ENCODE data around the gene ZNF318.
"Not testable (repeated sequence)": the region's sequence is repeated elsewhere in the genome, so short reads cannot be mapped to it uniquely, and the experiment has no call there.

Gene ZNF318

DNA sequence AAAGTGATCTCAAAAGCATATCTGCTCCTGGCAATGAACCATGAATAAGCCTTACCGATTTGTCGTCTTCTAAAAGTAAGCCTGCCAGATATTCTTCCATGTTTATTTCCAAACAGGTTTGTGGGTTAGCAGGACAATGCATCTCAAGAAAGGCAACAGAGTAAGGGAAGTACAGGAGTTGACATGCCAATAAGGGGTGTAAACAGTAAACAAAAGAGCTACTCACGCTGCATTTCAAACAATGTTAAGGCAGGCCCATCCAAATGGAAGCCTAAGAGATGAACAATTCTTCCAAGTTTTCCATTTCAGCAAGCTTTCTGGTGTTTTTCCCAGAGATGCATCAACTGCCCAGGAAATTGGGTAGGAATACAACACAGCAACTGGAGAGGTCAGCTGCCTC is 33.1 kb downstream of the ZNF318 start:
- in situ Hi-C loops (cut with HindIII; ENCODE audit: low sequenced_read_pairs) = no loop called here

DNA sequence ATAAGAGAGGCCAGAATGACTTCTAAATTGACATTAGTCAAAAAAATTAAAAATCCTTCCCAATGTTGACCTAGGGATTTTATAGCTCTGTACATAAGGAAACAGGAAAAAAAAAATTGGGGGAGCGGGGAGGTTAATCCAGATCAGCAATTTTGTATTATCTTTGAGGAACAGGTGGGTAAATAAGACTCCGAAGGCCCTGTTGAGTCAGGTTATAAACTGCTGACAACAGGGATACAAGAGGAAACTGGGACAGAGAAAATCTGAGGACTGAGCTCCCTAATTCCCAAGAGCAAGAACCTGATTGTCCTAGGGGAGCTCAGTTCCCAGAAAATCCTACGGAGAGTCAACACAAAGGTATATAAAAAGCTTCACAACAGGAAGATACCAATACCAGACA is 34.0 kb downstream of the ZNF318 start:
- in situ Hi-C loops (cut with HindIII; ENCODE audit: low sequenced_read_pairs) = no loop called here

- in situ Hi-C loops (cut with HindIII; ENCODE audit: low sequenced_read_pairs) = no loop called here
These were observed 34.9 kb downstream of the ZNF318 start for GRCh38 chr6:43334466-43335095.

GRCh38 chr6:43331891-43332290 is 37.6 kb downstream of the ZNF318 start:
- in situ Hi-C loops (cut with HindIII; ENCODE audit: low sequenced_read_pairs) = no loop called here

GRCh38 chr6:43331470-43331869 is 38.0 kb downstream of the ZNF318 start:
- in situ Hi-C loops (cut with HindIII; ENCODE audit: low sequenced_read_pairs) = no loop called here

- in situ Hi-C loops (cut with HindIII; ENCODE audit: low sequenced_read_pairs) = no loop called here
These were observed 40.9 kb downstream of the ZNF318 start for GRCh38 chr6:43328528-43328927.

DNA sequence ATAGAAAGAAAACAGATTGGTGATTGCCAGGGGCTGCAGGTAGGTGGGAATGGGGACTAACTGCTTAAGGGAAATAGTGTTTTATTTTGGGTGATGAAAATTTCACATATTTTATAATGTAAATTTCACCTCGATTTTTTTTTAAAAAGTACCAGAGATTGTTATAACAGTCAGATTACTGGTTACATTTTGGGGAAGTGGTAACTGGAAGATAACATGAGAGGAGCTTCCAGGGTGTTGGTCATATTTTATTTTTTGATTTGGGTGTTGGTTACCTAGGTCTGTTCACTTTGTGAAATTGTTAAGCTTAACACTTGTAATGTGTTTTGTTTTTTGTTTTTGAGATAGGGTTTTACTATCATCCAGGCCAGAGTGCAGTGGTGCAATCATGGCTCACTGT is 43.6 kb downstream of the ZNF318 start:
- in situ Hi-C loops (cut with HindIII; ENCODE audit: low sequenced_read_pairs) = no loop called here

DNA sequence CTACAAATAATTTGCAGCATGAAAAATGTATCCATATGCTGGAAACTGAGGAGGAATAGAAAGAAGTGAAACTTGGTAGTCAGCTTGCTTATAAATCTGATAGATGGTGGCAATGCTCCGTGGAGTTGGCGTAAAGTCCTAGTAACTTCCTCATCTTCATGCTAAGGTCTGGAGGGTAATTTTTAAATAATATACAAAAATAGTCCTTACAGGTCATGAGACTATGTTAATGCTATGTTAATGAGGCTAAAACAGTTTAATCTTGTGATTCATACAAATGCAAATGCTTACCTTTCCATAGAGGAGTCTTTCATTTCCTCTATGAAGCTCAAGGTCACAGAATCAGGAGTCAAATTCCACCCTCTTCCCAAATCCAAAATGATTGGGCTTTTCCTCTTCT is 51.4 kb downstream of the ZNF318 start:
- in situ Hi-C loops (cut with HindIII; ENCODE audit: low sequenced_read_pairs) = no loop called here

DNA sequence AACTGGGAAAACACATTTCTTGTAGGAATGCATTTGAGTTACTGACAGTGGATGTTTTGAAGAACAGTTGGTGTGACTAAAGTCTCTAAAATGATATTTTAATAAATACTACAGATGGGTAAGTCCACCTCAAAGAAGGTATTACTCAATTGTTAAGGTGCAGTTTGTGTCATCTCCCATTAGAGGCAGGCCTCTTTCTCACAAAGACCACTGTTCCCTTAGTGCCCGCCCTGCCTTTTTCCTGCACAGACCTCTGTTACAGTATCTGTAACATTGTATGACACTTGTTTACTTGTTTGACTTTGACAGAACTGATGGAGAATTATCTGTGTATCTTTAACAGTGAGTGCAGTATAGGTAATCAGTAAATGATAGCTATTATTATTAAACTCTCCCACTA is 55.6 kb downstream of the ZNF318 start:
- in situ Hi-C loops (cut with HindIII; ENCODE audit: low sequenced_read_pairs) = no loop called here

DNA sequence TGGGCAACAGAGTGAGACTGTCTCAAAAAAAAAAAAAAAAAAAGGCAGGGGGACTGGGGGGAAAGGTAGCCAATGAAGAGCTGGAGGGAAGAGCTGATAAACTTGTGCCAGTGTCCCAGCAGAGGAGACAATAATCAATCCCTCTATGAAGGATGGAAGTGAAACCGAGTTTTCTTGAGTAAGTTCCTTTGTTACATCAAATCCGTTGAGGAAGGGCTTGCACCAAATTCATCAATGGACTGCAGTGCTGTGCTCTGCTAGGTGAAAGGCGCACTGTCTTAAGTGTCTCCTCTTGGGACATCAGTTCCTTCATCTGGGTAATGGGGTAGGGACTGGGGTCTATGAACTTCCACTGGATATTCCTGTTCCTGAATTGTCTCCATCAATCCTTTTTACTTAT is 57.8 kb downstream of the ZNF318 start:
- in situ Hi-C loops (cut with HindIII; ENCODE audit: low sequenced_read_pairs) = no loop called here

- in situ Hi-C loops (cut with HindIII; ENCODE audit: low sequenced_read_pairs) = no loop called here
These were observed 58.8 kb downstream of the ZNF318 start for GRCh38 chr6:43310624-43311023.

- in situ Hi-C loops (cut with HindIII; ENCODE audit: low sequenced_read_pairs) = no loop called here
These were observed 59.3 kb downstream of the ZNF318 start for GRCh38 chr6:43310134-43310533.

DNA sequence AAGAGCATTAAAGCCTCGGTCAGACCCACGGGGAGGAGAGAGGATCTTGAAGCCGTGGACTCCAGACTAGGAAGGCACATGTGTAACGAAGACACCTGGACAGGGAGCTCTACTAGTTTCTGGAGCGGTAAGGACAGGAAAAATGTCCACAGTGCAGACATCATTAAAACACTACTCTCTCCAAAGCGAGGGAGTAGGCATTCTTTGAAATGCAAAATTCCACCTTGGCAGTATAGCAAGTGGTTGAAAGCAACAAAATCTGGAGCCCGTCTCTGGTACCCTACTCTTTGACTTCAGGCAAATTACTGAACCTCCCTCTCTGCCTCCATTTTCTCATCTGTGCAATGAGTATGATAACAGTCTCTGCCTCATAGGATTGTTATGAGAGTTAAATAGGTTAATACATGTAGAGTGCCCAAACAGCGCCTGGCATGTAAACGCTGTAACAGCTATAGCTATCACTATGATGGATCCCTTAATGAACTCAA is 60.4 kb downstream of the ZNF318 start:
- in situ Hi-C loops (cut with HindIII; ENCODE audit: low sequenced_read_pairs) = no loop called here

- in situ Hi-C loops (cut with HindIII; ENCODE audit: low sequenced_read_pairs) = no loop called here
These were observed 61.1 kb downstream of the ZNF318 start, which contains the start of gene CRIP3 for GRCh38 chr6:43308101-43308989. Gene CRIP3, minus strand, starts transcription at chr6:43308826. Its CDS starts 34 bp downstream, at chr6:43308792.

- in situ Hi-C loops (cut with HindIII; ENCODE audit: low sequenced_read_pairs) = no loop called here
These were observed 61.9 kb downstream of the ZNF318 start for GRCh38 chr6:43307451-43308100.

DNA sequence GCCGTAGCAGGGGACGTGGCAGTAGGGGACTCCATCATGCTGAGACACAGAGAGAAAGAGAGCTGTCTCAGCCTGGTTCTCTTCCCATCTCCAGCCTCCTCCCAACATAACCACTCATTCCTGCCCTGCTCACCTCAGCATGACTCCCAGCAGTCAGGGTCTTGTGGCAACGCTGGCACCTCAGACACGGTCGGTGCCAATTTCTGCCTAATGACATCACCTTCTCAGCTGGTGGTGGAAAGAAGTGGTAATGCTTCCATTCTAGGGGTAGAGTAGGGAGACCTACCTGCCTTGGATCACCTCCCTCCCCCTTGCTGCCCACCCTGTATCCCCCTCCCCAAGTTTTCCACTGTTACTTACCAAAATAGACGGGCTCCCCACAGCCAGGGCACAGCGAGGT is 63.4 kb downstream of the ZNF318 start:
- in situ Hi-C loops (cut with HindIII; ENCODE audit: low sequenced_read_pairs) = no loop called here

DNA sequence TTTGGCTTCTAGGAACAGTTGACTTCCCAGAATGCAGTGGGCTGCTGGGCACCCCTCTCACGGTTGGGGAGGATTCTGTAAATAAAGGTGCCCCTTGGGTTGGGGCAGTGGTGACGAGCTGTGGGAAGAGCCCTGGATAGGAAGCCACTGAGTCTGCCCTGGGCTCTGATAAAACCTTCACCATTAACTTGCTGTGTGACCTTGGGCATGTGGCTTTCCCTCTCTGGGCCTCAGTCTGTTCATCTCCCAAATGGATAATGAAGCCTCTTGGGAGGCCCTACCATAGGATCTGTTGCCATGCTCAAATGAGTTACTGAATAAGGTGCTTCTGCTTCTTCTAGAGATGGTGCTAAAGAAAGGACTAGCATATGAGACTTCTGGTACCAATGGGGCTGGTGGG is 64.6 kb downstream of the ZNF318 start:
- in situ Hi-C loops (cut with HindIII; ENCODE audit: low sequenced_read_pairs) = no loop called here

DNA sequence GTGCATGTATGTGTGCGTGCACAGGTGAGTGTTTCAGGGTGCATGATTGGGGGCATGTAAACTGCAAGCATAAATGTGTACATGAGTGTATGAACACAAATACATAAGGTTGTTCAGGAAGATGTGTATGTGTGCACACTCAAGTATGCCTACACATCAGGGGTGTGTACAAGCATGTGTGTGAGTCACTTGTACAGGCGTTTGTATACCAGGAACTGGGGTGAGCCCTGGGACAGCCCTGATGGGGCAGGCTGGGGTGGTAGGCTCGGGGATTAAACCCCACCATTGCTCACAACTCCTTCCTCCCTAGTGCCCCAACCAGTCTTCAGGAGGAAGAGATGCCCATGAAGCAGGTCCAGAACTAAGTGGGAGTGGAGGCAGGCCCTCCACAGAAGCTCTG is 65.1 kb downstream of the ZNF318 start:
- in situ Hi-C loops (cut with HindIII; ENCODE audit: low sequenced_read_pairs) = no loop called here

DNA sequence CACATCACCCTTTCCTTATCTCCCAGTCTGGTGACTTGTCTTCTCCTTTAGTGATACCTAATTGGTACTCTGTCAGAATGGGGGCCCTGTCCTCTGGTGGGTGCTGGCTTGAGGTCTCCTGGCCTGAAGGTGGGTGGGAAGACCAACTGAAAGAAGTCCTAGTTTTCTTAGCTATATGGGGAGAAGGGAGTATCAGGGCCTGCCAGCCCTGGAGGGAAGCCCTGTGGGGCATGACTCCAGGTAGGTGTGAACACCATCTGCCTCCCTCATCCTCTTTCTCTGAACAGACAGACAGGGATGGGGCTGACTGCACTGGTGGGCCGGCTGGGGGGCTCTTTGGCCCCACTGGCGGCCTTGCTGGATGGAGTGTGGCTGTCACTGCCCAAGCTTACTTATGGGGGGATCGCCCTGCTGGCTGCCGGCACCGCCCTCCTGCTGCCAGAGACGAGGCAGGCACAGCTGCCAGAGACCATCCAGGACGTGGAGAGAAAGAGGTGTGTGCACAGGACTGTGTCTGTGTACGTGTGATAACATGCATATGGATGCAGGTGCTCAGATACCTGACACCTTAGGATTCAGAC is 65.6 kb downstream of the ZNF318 start:
- in situ Hi-C loops (cut with HindIII; ENCODE audit: low sequenced_read_pairs) = no loop called here

GRCh38 chr6:43303006-43303405 is 66.4 kb downstream of the ZNF318 start:
- in situ Hi-C loops (cut with HindIII; ENCODE audit: low sequenced_read_pairs) = not testable (repeated sequence)

DNA sequence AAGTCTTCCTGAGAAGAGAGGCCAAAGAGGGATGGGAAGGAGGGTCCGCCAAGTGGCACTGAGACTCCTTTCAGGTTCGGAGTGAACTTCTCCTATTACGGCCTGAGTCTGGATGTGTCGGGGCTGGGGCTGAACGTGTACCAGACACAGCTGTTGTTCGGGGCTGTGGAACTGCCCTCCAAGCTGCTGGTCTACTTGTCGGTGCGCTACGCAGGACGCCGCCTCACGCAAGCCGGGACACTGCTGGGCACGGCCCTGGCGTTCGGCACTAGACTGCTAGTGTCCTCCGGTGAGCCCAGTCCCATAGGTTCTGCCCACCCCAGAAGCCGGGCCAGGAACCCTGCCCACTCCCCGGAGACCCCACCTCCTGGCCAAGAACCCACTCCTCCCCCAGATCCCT is 67.3 kb downstream of the ZNF318 start:
- in situ Hi-C loops (cut with HindIII; ENCODE audit: low sequenced_read_pairs) = no loop called here
